Daoy (cell line): ENCODE data around the gene GMEB2. TPM values are rescaled to one million over a fixed set of nuclear protein-coding genes. Genes with fewer than 3 reads are reported as not detected.

Experiments used
- DNase-seq: peaks from one replicate; pipeline ENCODE4 v3.0.0-alpha.2; 2015; ENCODE audit warnings: low read depth
- total RNA-seq: library from RNA; depleted of rRNA; stranded (reverse); fragments of >200 nt; shearing (Covaris generic); gene quantifications from 2 replicates; pipeline ENCODE4 v1.2.3, GENCODE V29; 2014

GMEB2 gene
- total RNA-seq, 1 experiment from 2014 or later = 7.6 TPM

GRCh38 chr20:63590218-63591146, 36.4 kb downstream of the GMEB2 start:
- no peak for DNase-seq

GRCh38 chr20:63589261-63590217, 37.4 kb downstream of the GMEB2 start:
- no peak for DNase-seq

- no peak for DNase-seq
These were observed 38.3 kb downstream of the GMEB2 start for GRCh38 chr20:63588641-63589041.

GRCh38 chr20:63587776-63588591, 38.9 kb downstream of the GMEB2 start:
- no peak for DNase-seq

GRCh38 chr20:63587256-63587655, 39.6 kb downstream of the GMEB2 start:
- no peak for DNase-seq

- no peak for DNase-seq
These were observed 40.1 kb downstream of the GMEB2 start for GRCh38 chr20:63586797-63587196.

GRCh38 chr20:63585616-63586565, 41.0 kb downstream of the GMEB2 start:
- no peak for DNase-seq

GRCh38 chr20:63582382-63583063, 44.4 kb downstream of the GMEB2 start:
- no peak for DNase-seq

GRCh38 chr20:63580796-63581461, 46.0 kb downstream of the GMEB2 start:
- peak; percentile 65 for DNase-seq

- no peak for DNase-seq
These were observed 47.7 kb downstream of the GMEB2 start for GRCh38 chr20:63579017-63579694.

GRCh38 chr20:63578224-63579016, 48.5 kb downstream of the GMEB2 start:
- no peak for DNase-seq

GRCh38 chr20:63577317-63577894, 49.5 kb downstream of the GMEB2 start:
- DNase-seq = no peak

GRCh38 chr20:63576311-63576710, 50.6 kb downstream of the GMEB2 start:
- no peak for DNase-seq

GRCh38 chr20:63574829-63575743, 51.8 kb downstream of the GMEB2 start:
- DNase-seq = peak; percentile 32

GRCh38 chr20:63574156-63574828, 52.6 kb downstream of the GMEB2 start, which contains the start of gene HELZ2:
TSS of gene HELZ2 (minus strand) at chr20:63574239. CDS start at chr20:63572385, 1,854 bp downstream.
- peak; percentile 83 for DNase-seq
